Measurements from ENCODE around the gene CCDC148. TPM values are rescaled to one million over a fixed set of nuclear protein-coding genes. Genes with fewer than 3 reads are reported as not detected.

Gene CCDC148
- total and polyA plus RNA-seq, 2 experiments from 2014 or later, result 1.2 to 1.8 TPM

- DNase-seq (ENCODE audit: low spot score) (no peak), ATAC-seq (no peak)
- Mint-ChIP-seq H3K4me1 (peaks cover 18% of the 10 kb centered on the region), H3K27me3 (ENCODE audit: insufficient read depth, low read depth, poor library complexity) (peaks cover 5% of the 10 kb centered on the region), H3K27ac (no peak overlapping the region), H3K4me3 (no peak overlapping the region), H3K9me3 (peaks cover 19% of the 10 kb centered on the region), H3K36me3 (ENCODE audit: low read depth) (peaks cover 22% of the 10 kb centered on the region; the same call in 2 of the 3 replicates)
- Histone ChIP-seq H3K27ac (ENCODE audit: low read depth) (no peak overlapping the region), H3K4me2 (no peak overlapping the region), H4K20me1 (replicated peaks; ENCODE audit: insufficient read depth) (no peaks in the 10 kb centered on the region), H3K9me2 (ENCODE audit: insufficient read depth) (peaks cover 8% of the 10 kb centered on the region; the same call in 1 of the 2 replicates), H3K4me3 (no peak overlapping the region), H3K27me3 (ENCODE audit: insufficient read depth) (no peaks in the 10 kb centered on the region), H3K36me3 (ENCODE audit: insufficient read depth) (no peaks in the 10 kb centered on the region), H2AFZ (no peak overlapping the region), H3F3A (replicated peaks; ENCODE audit: low read depth) (no peaks in the 10 kb centered on the region), H3K79me2 (replicated peaks; ENCODE audit: insufficient read depth) (no peaks in the 10 kb centered on the region), H3K4me1 (ENCODE audit: insufficient read depth) (peaks cover 7% of the 10 kb centered on the region)
- TF ChIP-seq STAT1 (IDR thresholded peaks at IDR 0.05; ENCODE audit: unreplicated experiment) (no peak), CTCF (conservative IDR thresholded peaks at IDR 0.05; ENCODE audit: low read depth in 2 of 2) (no peak), POLR2AphosphoS5 (IDR thresholded peaks at IDR 0.05; ENCODE audit: low read depth) (no peak), REST (IDR thresholded peaks at IDR 0.05; ENCODE audit: unreplicated experiment) (no peak)
These were observed 135.3 kb downstream of the CCDC148 start for GRCh38 chr2:158321264-158321663.

DNA sequence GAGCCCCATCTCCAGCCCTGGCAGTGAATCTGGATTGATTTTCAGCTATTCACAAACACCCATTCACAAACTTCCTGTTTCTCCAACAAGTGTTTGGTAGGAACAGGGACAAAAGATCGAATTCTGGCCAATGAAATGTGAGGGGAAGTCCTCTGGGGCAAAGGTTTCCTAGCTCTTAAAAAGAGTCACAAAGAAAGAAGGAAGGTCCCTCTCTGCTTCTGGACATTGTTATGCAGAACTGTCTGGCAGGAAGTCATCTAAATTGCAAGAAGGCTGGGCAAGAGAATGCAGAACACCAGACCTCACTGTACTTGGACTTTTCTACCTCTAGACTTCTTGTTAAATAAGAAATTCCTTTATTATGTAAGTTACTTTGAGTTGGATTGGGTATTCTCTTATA lies 137.3 kb downstream of the CCDC148 start:
- H3K27me3 Mint-ChIP-seq (ENCODE audit: insufficient read depth, low read depth, poor library complexity), result peaks cover 5% of the 10 kb centered on the region
- Histone ChIP-seq H3K79me2 (replicated peaks; ENCODE audit: insufficient read depth) (no peaks in the 10 kb centered on the region), H3K4me1 (ENCODE audit: insufficient read depth) (peaks cover 7% of the 10 kb centered on the region), H3K36me3 (ENCODE audit: insufficient read depth) (no peaks in the 10 kb centered on the region), H3K4me3 (no peak overlapping the region), H3F3A (replicated peaks; ENCODE audit: low read depth) (no peaks in the 10 kb centered on the region), H3K9me2 (ENCODE audit: insufficient read depth) (0 out of 2 replicates have a peak, but pooled peaks cover 8% of the 10 kb centered on the region), H4K20me1 (replicated peaks; ENCODE audit: insufficient read depth) (no peaks in the 10 kb centered on the region), H3K27ac (ENCODE audit: low read depth) (no peak overlapping the region), H2AFZ (no peak overlapping the region), H3K27me3 (ENCODE audit: insufficient read depth) (no peaks in the 10 kb centered on the region), H3K4me2 (no peak overlapping the region)
- TF ChIP-seq CREB1 (CRISPR knock-in tag; IDR thresholded peaks at IDR 0.05; ENCODE audit: low read depth), result no peak
- peak; percentile 71; the same call in 1 of the 2 replicates for TF ChIP-seq ZNF462 (CRISPR knock-in tag; IDR thresholded peaks at IDR 0.05)
- peak overlapping the region; percentile 70 for H3K27ac Mint-ChIP-seq
- peaks cover 19% of the 10 kb centered on the region for H3K9me3 Mint-ChIP-seq
- peak; percentile 60 for DNase-seq (ENCODE audit: low spot score)
- H3K4me3 Mint-ChIP-seq, result no peak overlapping the region
- peaks cover 23% of the 10 kb centered on the region for H3K4me1 Mint-ChIP-seq
- peaks cover 22% of the 10 kb centered on the region; the same call in 2 of the 3 replicates for H3K36me3 Mint-ChIP-seq (ENCODE audit: low read depth)
- ATAC-seq, result peak; percentile 34; the same call in 1 of the 3 replicates

All from GM23338 (cell line).